Stimulated activated naive CD4-positive, alpha-beta T cell treated with Interleukin-2 at 50 U/mL for 16 hours (primary cell): ENCODE results near the gene ASXL3.

Experiments
- DNase-seq: peaks from one replicate; lab custom pipeline; 2025; lab: John Stamatoyannopoulos, UW

Gene ASXL3

DNA sequence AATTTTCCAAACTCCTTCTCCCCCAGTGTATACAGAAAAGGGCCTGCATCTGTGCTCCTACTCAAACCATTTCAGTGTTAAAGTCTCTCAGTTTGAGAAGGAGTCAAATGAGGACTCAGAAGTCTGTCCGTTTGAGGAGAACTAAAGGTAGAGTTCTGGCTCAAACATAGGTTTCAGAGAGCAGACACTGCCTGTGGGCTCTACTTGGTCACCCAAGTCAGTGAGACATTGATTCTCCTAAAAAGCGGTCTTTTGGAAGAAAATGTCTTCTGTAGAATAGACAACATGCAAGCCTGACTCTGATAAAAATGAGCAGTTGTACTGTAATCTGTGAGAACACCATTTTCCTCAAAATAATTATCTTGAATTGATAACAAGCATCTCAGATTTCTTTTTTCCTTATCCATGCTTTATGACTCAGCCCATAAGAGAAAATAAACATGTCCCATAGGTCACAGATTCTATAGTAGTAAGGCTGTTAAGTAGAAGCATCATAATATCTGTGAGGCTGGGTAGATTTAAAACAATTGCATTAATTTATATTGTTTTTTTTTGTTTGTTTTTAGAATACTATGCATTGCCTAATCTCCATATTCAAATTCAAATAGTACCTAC, 82.8 kb downstream of the ASXL3 start:
- no peak for DNase-seq

DNA sequence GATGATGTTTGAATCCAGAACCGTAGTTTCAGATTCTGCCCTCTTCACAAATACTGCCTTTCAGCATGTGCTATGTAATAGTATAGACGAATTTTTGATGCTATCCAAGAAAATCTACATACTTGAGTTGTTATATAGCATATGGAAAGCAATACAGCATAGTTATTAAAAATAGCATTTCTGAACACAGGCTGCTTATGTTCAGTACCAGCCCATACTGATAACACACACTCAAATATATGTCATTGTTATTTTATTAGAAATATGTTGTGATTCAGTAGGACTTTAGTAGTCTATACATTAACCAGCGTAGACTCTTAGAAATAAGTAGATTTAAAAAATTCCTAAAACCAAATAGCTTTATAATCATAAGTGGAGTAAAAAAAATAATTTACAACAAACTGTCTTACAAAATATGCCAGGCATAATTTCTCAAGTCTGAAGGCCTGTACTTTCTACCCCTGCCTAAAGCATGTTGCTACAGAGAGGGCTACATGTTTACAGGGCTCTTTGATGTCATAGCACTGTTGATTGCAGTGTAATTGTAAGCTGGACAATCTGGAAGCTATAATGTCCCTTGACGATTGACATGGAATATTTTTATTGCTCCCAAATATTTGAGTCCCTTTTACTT, 86.3 kb downstream of the ASXL3 start:
- DNase-seq = no peak

DNA sequence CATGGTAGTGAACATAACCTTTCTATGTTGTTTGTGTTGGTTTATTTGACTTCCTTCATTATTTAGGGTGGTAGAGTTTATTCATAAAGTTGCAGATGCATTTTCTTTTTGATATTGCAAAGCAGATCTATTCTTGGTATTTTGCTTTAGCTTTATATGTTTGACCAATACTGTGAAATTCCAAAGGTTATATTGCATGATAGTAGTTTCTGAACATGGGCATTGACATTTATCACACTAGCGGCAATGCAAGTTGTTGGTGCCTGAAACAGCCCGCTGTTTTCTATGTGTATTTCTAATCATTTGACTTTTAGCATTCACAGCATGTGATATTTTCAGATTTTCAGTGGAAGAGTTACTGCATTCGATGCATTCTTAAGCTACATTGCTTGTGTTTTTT, 87.2 kb downstream of the ASXL3 start:
- DNase-seq = no peak

DNA sequence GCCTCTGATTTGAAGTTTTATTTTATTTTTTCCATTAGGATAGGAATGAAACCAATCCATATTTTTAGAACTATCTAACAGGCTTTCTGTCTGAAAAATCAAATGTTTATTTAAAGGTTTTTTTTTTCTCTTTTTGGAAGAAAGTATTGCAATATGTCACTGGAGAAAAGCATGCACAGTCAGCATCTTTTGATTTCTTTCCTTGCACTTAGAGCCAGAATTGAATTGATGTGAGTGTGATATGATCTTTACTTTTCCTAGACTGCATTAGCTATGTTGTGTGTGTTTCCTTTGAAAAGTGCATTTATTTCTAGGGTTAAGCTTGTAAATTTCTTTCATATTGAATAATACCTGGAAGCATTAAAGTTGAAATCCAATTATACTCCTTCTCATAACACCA, 87.6 kb downstream of the ASXL3 start:
- no peak for DNase-seq

DNA sequence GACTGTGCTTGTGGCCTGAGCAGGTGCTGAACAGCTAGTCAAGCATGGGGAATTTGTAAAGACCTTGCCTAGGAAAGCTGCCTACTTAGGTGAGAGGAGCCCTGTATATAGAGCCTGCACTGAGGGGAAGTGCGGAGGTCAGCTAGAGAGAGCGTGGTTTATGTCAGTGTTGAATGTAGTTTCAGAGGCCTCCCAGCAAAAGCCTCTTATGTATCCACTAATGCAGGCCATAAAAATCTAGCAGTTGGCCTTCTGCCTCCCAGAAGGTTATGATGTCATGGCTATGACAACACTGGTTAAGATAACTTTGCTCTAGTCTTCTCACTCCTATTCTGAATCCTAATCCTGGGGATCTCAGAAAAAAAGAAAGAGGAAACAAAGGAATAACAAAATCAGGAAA, 88.9 kb downstream of the ASXL3 start:
- no peak for DNase-seq

DNA sequence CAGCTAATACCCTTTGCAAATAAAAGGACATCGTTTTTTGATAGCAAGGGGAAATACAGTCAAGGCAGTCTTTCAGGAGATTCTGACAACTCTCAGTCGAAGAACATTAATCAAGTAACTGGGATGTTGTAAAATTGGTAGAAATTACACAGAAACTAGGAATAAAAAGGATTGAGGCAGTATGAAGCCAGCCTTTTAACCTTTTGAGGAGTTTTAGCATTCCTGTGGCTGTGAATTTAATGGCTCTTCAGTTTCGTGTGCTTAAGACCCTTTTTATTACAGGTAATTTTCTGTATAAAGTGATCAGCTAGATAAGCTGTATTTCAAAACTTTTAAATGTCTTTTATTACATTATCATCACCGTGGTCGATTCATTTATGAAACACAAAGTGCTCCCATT, 91.6 kb downstream of the ASXL3 start:
- DNase-seq = no peak

DNA sequence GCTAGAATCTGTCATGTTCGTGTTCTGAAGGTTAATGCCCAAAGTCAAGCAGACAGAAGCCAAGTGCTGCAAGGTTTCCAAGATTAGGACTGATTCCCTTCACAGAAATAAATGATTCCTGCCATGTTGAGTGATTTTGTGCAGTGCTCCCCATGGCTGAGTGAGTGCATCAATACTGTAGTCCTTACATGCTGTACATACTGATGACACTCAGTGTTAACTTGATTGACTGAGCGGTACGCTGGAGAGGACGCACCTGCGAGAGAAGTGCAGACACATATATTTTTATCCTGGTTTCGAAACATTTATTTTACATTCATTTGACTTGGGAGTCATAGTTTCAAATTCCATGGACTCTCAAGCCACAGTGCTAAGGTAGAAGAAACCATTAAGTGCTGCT, 92.0 kb downstream of the ASXL3 start:
- DNase-seq = no peak

DNA sequence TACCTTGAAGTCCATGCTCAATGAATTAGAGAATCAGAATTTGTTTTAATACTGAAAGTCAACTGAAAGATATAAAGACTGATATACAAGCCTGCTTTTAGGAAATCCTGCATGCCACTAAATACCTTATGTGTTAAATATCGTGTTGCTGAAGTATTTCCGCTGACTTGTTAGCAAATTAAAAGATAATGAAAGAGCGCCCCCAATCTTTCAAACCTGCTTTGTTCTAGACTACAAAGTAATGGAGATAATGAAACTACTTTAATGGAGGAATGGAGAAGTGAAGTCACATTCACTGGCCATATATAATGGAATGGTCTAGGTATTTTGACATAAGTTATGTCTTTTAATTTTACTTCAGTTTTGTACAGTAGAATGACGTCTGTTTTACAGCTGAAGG, 95.7 kb downstream of the ASXL3 start:
- DNase-seq = no peak

DNA sequence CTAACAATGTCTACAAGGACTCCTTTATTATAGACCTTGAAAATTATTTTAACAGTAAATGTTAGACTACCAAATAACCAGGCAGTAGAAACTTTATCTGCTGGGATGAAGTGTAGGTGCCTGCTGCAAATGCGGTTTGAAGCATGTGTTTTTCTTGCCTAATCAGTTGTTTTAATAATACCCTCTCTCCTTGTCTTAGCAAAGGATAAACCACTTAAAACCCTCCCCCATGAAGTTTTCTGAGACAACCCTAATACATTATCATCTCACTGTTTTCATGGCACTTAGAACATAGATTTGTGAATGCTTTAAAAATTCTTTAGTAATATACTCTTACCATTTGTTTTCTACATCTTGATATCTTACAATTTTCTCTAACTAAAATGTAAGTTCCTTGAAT, 98.6 kb downstream of the ASXL3 start:
- DNase-seq = no peak

DNA sequence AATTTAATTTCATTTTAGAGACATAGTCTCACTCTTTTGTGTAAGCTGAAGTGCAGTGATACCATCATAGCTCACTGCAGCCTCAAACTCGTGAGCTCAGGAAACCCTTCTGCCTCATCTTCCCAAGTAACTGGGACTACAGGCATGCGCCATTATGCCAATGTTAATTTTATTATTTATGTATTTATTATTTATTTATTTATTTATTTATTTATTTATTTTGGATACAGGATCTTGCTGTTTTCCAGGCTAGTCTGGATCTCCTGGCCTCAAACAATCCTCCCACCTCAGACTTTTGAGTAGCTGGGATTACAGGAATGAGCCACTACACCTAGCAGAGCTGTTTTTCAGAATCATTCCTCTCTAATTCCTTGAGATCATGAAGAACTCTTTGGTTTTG, 99.9 kb downstream of the ASXL3 start:
- no peak for DNase-seq

DNA sequence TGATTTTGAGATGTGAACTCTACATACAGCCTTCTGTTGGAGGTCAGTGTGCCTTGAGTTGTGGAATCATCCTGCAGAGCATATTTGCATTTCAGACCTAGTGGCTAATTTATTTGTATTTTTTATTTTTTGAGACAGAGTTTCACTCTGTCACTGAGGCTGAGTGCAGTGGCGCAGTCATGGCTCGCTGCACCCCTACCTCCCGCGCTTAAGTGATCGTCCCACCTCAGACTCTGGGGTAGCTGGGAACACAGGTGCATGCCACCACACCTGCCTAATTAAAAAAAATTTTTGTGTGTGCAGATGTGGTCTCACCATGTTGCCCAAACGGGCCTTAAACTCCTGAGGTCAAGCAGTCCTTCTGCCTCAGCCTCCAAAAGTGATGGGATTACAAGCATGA, 104.4 kb downstream of the ASXL3 start:
- DNase-seq = no peak

DNA sequence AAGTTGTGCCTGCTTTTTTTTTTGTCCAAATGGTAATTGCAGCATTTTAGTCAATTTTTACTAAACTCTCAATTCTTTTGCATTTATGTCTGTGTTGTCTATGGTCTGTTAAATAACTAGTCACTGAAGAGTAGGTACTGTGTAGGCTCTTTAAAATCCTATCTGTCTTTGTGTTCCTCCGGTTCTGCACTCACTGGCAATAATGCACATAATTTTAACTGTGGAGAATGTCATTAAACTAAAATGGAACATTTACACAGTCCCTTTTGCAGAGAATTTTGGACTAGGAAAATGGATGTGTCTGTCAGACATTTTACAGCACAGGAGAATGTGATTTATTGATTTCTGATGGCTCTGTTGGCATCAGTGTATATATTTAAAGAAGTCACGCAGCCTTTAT, 116.6 kb downstream of the ASXL3 start:
- no peak for DNase-seq

DNA sequence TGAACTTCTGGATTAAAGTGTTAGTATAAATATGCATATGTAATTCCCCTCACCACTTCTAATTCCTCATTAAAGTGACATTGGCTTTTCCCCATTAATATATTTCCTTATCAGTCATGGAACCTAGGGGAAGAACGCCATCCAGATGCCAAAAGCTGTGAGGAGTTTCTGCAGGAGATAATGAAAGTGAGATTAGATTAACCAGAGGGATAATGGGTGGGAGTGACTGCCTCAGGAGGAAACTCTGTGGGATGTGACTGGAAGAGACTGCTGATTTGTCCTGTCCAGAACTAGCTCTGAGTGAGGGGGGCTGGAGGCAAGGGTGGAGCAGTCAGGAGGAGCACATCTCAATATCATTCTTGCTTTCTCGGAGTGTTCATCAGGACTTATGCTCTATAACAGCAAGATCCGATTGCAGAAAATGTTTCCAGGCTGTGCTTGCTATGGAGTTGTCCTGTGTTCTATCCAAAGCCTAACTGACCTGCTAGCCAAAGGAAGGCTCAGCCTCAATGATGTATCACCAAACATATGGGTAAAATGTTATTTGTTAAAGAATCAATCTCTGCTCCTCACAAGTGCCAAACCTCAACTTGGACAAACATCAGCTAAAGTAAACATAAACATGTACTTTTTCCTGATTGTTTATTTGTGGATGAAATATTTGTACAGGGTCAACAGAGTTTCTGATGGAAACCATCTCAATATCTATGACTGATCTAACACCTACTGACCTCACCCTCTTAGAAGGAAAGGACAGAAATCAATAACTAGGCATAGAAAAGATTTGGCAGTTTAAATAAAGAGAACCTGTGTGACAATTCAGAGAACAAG, 118.5 kb downstream of the ASXL3 start:
- DNase-seq = no peak

DNA sequence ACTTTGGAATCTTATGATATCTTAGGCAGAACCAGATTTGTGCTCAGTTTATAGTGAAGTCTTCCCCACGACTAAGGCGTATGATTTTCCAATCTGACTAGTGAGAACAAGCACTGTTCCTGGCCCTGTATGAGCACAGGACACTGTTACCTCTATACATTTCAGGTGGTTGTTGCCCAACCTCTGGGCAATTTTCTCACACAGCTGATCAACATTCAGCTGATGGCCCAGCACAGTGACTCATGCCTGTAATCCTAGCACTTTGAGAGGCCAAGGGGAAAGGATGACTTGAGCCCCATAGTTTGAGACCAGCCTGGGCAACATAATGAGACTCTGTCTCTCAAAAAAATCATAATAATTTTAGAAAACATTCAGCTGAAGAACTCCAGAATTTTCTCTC, 119.5 kb downstream of the ASXL3 start:
- DNase-seq = no peak

DNA sequence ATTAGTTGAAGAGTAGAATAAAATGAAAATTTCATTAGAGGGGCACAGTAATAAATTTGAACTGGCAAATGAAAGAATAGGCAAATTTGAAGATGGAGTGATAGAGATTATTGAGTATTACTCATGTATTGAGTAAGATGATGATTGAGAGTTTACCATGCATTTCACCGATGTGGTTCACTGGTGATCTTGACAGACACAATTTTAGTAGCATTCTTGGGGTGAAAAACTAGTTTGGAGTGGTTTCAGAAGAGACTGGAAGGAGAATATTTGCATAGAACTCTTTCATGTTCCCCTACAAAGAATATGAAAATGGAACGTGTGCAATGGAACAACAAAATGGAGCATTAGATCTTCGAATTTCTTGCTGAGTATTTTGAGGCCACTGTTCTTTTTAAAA, 121.4 kb downstream of the ASXL3 start:
- DNase-seq = no peak

DNA sequence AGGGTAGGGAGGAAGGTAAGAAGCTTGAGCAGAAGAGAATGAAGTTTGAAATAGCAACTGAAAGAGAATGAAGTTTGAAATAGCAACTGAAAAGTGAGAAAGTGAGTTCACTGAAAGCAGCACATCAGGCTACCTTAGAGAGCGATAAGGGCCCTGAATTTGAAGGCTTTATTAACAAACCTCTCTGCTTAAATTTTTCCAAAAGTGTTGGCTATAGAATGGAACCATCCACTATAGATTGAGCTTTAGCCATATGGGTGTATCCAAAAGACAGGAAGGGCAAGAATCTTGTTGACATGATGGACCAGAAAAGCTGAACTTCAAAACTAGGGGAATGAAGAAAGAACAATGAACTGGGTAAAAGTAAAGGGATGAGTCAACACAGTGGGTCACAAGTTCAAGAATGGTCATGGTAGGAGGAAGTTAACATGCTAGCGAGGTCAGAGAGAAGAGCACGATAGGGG, 122.5 kb downstream of the ASXL3 start:
- no peak for DNase-seq

DNA sequence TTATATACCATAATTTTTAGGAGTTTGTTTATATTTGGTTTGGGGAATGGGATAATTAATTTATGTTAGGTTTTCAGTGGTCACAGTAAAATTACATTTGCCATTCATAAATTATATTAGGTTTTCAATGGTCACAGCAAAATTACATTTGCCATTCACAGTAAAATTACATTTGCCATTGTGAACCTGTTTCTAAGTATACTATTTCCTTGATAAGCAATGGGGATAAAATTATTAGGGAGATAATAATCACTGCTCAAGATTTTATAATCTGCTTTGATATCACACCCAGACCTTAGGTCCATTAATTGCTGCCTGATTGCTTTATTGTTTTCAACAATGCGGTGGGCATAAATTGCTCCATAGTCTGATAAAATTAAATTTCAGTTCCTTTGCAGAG, 124.6 kb downstream of the ASXL3 start:
- DNase-seq = no peak

DNA sequence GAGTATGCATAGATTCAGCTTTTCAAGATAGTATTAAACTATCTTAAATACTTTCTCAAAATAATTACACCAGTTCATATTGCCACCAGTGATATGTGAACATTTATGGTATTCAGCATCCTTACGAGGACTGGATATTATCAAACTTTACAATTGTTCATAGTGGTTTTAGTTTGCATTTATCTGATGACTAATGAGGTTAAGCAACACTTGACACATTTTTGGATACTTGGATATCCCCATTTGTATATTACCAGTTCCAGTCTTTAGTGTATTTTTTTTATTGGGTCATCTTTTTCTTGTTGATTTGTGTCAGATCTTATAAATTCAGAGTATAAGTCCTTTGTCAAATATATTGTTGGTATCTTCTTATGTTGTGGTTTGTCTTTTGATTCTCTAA, 128.4 kb downstream of the ASXL3 start:
- DNase-seq = no peak

DNA sequence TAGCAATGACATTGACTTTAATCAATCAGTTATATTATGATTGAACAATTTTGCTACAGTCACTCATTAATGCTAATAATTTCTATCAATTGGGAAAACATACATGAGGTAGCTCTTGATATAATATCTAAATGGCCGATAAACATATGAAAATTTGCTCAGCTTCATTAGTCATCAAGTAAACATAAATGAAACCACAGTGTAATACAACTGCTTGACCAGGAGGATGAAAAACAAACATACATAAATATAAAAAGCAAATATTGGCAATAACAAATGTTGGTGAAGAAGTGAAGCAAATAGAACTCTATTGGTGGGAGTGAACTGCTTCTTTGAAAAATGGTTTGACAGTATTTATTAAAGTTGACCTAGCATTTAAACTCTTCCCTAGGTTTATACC, 130.9 kb downstream of the ASXL3 start:
- DNase-seq = no peak

DNA sequence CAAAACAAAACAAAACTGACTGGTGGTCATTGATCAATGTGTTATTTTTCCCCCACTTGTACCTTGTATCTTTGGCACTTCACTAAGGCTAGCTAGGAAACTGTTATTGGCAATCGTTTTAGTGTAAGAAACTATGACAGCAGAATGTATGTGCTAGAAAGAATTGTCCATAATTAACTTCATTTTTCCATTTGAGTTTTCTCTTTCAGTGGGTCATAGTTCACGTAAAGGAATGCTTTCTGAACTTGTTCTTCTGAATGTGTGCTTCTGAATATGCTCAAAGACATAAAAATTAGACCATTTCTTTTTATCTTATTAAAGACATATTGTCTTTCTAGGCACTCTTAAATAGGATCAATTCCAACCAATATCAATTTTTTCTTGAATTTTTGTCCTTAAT, 132.2 kb downstream of the ASXL3 start:
- DNase-seq = no peak

DNA sequence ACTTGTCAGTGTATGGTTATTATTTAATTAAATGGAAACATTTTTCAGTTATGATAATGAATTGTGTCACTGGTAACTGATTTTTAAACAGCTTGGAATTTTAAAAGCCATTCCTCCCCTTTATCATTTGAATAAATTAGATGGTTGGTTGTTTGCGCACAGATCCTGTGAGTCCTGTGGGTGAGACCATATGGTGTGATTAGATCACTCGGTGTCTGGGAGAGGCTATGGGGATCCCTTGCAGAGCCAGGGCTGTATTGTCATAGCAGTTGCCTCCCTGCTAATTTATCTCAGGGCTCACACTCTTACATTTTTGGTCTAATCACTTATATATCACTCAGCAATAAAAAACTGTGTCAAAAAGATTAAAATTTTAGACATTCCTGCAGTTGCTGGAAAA, 133.5 kb downstream of the ASXL3 start:
- no peak for DNase-seq

DNA sequence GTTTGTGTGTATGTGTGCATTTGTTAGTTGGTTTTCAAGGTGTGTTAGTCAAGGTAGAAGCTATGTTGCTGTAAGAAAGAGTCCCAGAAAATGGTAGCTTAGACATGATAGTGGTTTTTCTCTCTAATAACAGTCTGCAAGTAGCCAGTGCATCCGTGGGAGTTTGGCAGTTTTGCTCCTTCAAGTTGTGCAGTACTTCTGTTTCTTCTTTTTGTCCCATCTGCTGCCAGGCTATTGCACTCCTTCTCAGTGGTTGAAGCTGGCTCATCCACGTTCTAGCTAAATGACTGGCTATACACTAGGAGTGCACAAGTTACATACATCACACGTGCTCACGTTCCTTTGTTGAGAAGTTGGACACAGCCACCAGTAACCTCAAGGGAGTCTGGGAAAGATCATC, 134.7 kb downstream of the ASXL3 start:
- DNase-seq = no peak

DNA sequence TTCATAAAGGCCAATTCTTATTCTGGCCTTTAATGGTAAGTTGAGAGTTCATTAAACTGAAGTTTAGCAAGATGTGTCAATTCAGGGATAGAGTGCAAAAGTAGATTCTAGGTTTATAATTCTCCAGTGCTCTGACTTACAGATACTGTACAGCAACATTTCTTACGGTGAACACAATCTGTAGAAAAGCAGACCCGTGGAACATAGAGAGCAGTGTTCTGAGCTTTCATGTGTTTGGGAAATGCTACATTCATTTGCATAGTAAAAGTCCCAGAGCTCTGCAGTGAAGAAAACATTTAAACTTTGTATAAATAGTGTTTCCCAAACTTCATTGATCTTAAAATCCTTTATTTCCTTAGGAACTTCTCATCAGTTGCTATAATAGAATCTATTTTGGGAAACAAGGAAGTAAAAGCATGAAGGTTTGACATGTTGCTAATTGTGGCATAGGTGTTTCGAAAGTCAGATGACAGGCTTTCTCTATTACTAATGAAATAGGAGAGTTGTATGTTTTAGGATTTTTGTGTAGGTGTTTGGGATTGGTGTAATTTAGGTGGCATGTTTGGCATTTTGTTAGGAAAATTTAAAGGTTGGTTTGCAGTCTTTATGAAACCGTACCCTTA, 138.2 kb downstream of the ASXL3 start:
- DNase-seq = no peak
